Endometrium (tissue), 2 donors: ENCODE measurements around the gene CYGB.
"Not testable (repeated sequence)": the region's sequence is repeated elsewhere in the genome, so short reads cannot be mapped to it uniquely, and the experiment has no call there.

Source experiments
- FAIRE-seq: peaks from 2 replicates; lab custom pipeline; 2012; peaks lifted over from hg19 to GRCh38; lab: Jason Lieb, UNC
- donor health status: control.
- donor health status: control.

Gene CYGB

GRCh38 chr17:76567634-76568432, 30.3 kb upstream of the CYGB start:
- FAIRE-seq, result no peak

- FAIRE-seq, result no peak
Measured at GRCh38 chr17:76566988-76567431, 29.5 kb upstream of the CYGB start.

- FAIRE-seq, result no peak
Measured at GRCh38 chr17:76566613-76566943, 29.1 kb upstream of the CYGB start.

- FAIRE-seq, result no peak
Measured at GRCh38 chr17:76565728-76566612, 28.5 kb upstream of the CYGB start.

- FAIRE-seq, result not testable (repeated sequence)
Measured at GRCh38 chr17:76564991-76565727, 27.6 kb upstream of the CYGB start.

- not testable (repeated sequence) for FAIRE-seq
Measured at GRCh38 chr17:76563359-76563758, 25.9 kb upstream of the CYGB start.

GRCh38 chr17:76562734-76563148, 25.2 kb upstream of the CYGB start:
- FAIRE-seq, result no peak

GRCh38 chr17:76561799-76562268, 24.3 kb upstream of the CYGB start:
- FAIRE-seq, result no peak

GRCh38 chr17:76561332-76561731, 23.8 kb upstream of the CYGB start:
- FAIRE-seq, result no peak

- no peak for FAIRE-seq
Measured at GRCh38 chr17:76560877-76561221, 23.3 kb upstream of the CYGB start.

- FAIRE-seq, result no peak
Measured at GRCh38 chr17:76560036-76560876, 22.7 kb upstream of the CYGB start.

- not testable (repeated sequence) for FAIRE-seq
Measured at GRCh38 chr17:76559460-76559859, 22.0 kb upstream of the CYGB start.

GRCh38 chr17:76558198-76559095, 20.9 kb upstream of the CYGB start:
- no peak for FAIRE-seq

- FAIRE-seq, result peak; percentile 39
Measured at GRCh38 chr17:76557368-76558197, 20.1 kb upstream of the CYGB start.

GRCh38 chr17:76556765-76557367, 19.4 kb upstream of the CYGB start:
- FAIRE-seq, result no peak

GRCh38 chr17:76554131-76554530, 16.6 kb upstream of the CYGB start:
- no peak for FAIRE-seq

- FAIRE-seq, result no peak
Measured at GRCh38 chr17:76553178-76553908, 15.8 kb upstream of the CYGB start.

GRCh38 chr17:76551685-76552084, 14.2 kb upstream of the CYGB start:
- no peak for FAIRE-seq
